Measurements from ENCODE around the gene GRM6.

The GRM6 gene

GRCh38 chr5:178994580-178995340, at the start of gene GRM6:
GRM6 (minus strand) TSS chr5:178995320; CDS start chr5:178994944, 376 bp downstream.
- no peak for DNase-seq

- no peak for DNase-seq
Measured at GRCh38 chr5:179044765-179045164, 49.6 kb upstream of the GRM6 start.

GRCh38 chr5:179033004-179033580, 38.0 kb upstream of the GRM6 start:
- DNase-seq = no peak

- peak; percentile 88 for DNase-seq
Measured at GRCh38 chr5:179023528-179024189, 28.5 kb upstream of the GRM6 start, which contains the start of gene ZNF879. ZNF879 (plus strand) TSS chr5:179023804; CDS start chr5:179025005, 1,201 bp downstream.

- no peak for DNase-seq
Measured at GRCh38 chr5:179008667-179009066, 13.5 kb upstream of the GRM6 start.

- no peak for DNase-seq
Measured at GRCh38 chr5:179006564-179006963, 11.4 kb upstream of the GRM6 start.

GRCh38 chr5:178998441-178998840, 3.3 kb upstream of the GRM6 start:
- no peak for DNase-seq

- no peak for DNase-seq
Measured at GRCh38 chr5:178997191-178997590, 2.1 kb upstream of the GRM6 start.

- DNase-seq = no peak
Measured at GRCh38 chr5:178996156-178996555, 1.0 kb upstream of the GRM6 start.

GRCh38 chr5:178995341-178995690, 196 bp upstream of the GRM6 start:
- DNase-seq = no peak

GRCh38 chr5:178993955-178994579, 1.1 kb downstream of the GRM6 start:
- DNase-seq = no peak

- no peak for DNase-seq
Measured at GRCh38 chr5:178993236-178993765, 1.8 kb downstream of the GRM6 start.

GRCh38 chr5:178992291-178992895, 2.7 kb downstream of the GRM6 start:
- no peak for DNase-seq

- no peak for DNase-seq
Measured at GRCh38 chr5:178991190-178992145, 3.7 kb downstream of the GRM6 start.

- DNase-seq = no peak
Measured at GRCh38 chr5:178990491-178990890, 4.6 kb downstream of the GRM6 start.

- DNase-seq = no peak
Measured at GRCh38 chr5:178989311-178989710, 5.8 kb downstream of the GRM6 start.

GRCh38 chr5:178988436-178989220, 6.5 kb downstream of the GRM6 start:
- no peak for DNase-seq

GRCh38 chr5:178986326-178986960, 8.7 kb downstream of the GRM6 start:
- no peak for DNase-seq

- DNase-seq = no peak
Measured at GRCh38 chr5:178984145-178985072, 10.7 kb downstream of the GRM6 start.

All from T1000 (cell line).